Astrocyte of the cerebellum (primary cell): ENCODE results near the gene CASS4.
A peak's percentile ranks its signal among the peaks of the same experiment; 100 is the strongest.

ENCODE experiments used
- DNase-seq: peaks from one replicate; pipeline ENCODE4 v3.0.0-alpha.2; 2011; ENCODE audit warnings: low read depth
- H3K4me3 ChIP-seq: 2 replicates; pipeline ENCODE4 v1.5.1; 2011; ENCODE audit warnings: mild to moderate bottlenecking, low read depth, low read length, moderate library complexity
- CTCF ChIP-seq: IDR thresholded peaks from 2 replicates; pipeline ENCODE4 v1.5.1; 2012; ENCODE audit warnings: low read length, low read depth, moderate library complexity, mild to moderate bottlenecking; ENCODE audit errors: missing control alignments
- in situ Hi-C: cut with HindIII; loops from 2 replicates; pipeline ENCODE4 v1.10.0; 2017; ENCODE audit warnings: low sequenced_read_pairs

The CASS4 gene

GRCh38 chr20:56440346-56441007 lies 28.4 kb downstream of the CASS4 start:
- peak; percentile 19 for DNase-seq
- no peak overlapping the region for H3K4me3 ChIP-seq
- TF ChIP-seq CTCF: no peak
- in situ Hi-C loops: no loop called here

- in situ Hi-C loops: no loop called here
- H3K4me3 ChIP-seq: no peak overlapping the region
- DNase-seq: no peak
- TF ChIP-seq CTCF: no peak
Observed at GRCh38 chr20:56442389-56443365, 30.6 kb downstream of the CASS4 start.

GRCh38 chr20:56443654-56444540 lies 31.8 kb downstream of the CASS4 start:
- no peak for TF ChIP-seq CTCF
- no peak for DNase-seq
- in situ Hi-C loops: no loop called here
- no peak overlapping the region for H3K4me3 ChIP-seq

- DNase-seq: no peak
- no peak overlapping the region for H3K4me3 ChIP-seq
- in situ Hi-C loops: no loop called here
- TF ChIP-seq CTCF: no peak
Observed at GRCh38 chr20:56445130-56445529, 33.1 kb downstream of the CASS4 start.

GRCh38 chr20:56445540-56445939 lies 33.5 kb downstream of the CASS4 start:
- in situ Hi-C loops: no loop called here
- no peak for DNase-seq
- TF ChIP-seq CTCF: no peak
- no peak overlapping the region for H3K4me3 ChIP-seq

GRCh38 chr20:56447227-56447626 lies 35.2 kb downstream of the CASS4 start:
- in situ Hi-C loops: no loop called here
- no peak for TF ChIP-seq CTCF

More at GRCh38 chr20:56447227-56447626, 35.2 kb downstream of the CASS4 start:
- no peak for DNase-seq
- H3K4me3 ChIP-seq: no peak overlapping the region
